Smooth muscle cell (in vitro differentiated cells): ENCODE results near the gene CAMK2G. TPM values are rescaled to one million over a fixed set of nuclear protein-coding genes. Genes with fewer than 3 reads are reported as not detected.
"Not testable (repeated sequence)": the region's sequence is repeated elsewhere in the genome, so short reads cannot be mapped to it uniquely, and the experiment has no call there.

Experiments
- DNase-seq: peaks from one replicate; lab custom pipeline; 2025; ENCODE audit not compliant: unreplicated experiment; lab: John Stamatoyannopoulos, UW
- H2AFZ ChIP-seq: fragments of 200-600 bp; sonication (generic); 2 replicates; pipeline ENCODE4 v1.6.0; 2016; ENCODE audit warnings: antibody characterized with exemption, low read depth, mild to moderate bottlenecking
- H3F3A ChIP-seq: fragments of 200-600 bp; sonication (generic); 2 replicates; pipeline ENCODE4 v1.6.0; 2017; ENCODE audit warnings: antibody characterized with exemption, low read depth
- H3K27ac ChIP-seq: fragments of 200-600 bp; sonication (generic); 2 replicates; pipeline ENCODE4 v1.5.1; 2016; ENCODE audit warnings: low read depth, mild to moderate bottlenecking
- H3K27me3 ChIP-seq: fragments of 200-600 bp; sonication (generic); 2 replicates; pipeline ENCODE4 v1.6.1; 2016; ENCODE audit warnings: low read depth, mild to moderate bottlenecking
- H3K36me3 ChIP-seq: fragments of 200-600 bp; sonication (generic); 2 replicates; pipeline ENCODE4 v1.5.1; 2016; ENCODE audit warnings: low read depth
- H3K4me1 ChIP-seq: fragments of 200-600 bp; sonication (generic); 2 replicates; pipeline ENCODE4 v1.5.1; 2016; ENCODE audit warnings: low read depth
- H3K4me2 ChIP-seq: fragments of 200-600 bp; sonication (generic); 2 replicates; pipeline ENCODE4 v1.6.0; 2016; ENCODE audit warnings: mild to moderate bottlenecking
- H3K4me3 ChIP-seq: fragments of 200-600 bp; sonication (generic); 2 replicates; pipeline ENCODE4 v1.5.1; 2016; ENCODE audit warnings: mild to moderate bottlenecking
- H3K79me2 ChIP-seq: fragments of 200-600 bp; sonication (generic); 2 replicates; pipeline ENCODE4 v1.6.0; 2016; ENCODE audit warnings: low read depth, mild to moderate bottlenecking
- H3K9ac ChIP-seq: fragments of 200-600 bp; sonication (generic); 2 replicates; pipeline ENCODE4 v1.6.0; 2016; ENCODE audit warnings: low read depth
- H3K9me3 ChIP-seq: fragments of 200-600 bp; sonication (generic); replicated peaks from 2 replicates; pipeline ENCODE4 v1.5.1; 2016; ENCODE audit warnings: low read depth
- H4K20me1 ChIP-seq: fragments of 200-600 bp; sonication (generic); 2 replicates; pipeline ENCODE4 v1.6.0; 2016; ENCODE audit warnings: low read depth
- WGBS: methylation state at CpG from one replicate; pipeline ENCODE4 v1.1.7; 2016; ENCODE audit warnings: low lambda C conversion rate; 5-methylcytosine and 5-hydroxymethylcytosine counted together
- polyA plus RNA-seq: library from polyadenylated mRNA; unstranded; fragments of >200 nt; fragmentation: Nextera tagmentation; extraction: Ambion mirVana; gene quantifications from 2 replicates; pipeline ENCODE4 v1.2.1, GENCODE V29; 2016
- total RNA-seq: library from RNA; depleted of rRNA; stranded (reverse); fragments of >200 nt; gene quantifications from 2 replicates; pipeline ENCODE4 v1.2.3, GENCODE V29; 2014
- TF ChIP-seq, protein P1 (sequence below): fragments of 200-600 bp; sonication (generic); IDR thresholded peaks from 2 replicates; pipeline ENCODE4 v1.5.1; 2017; ENCODE audit warnings: borderline replicate concordance, mild to moderate bottlenecking, antibody characterized with exemption; ENCODE audit not compliant: insufficient read depth, poor library complexity, severe bottlenecking

CAMK2G gene
- total and polyA plus RNA-seq, 2 experiments from 2014 or later, result 2.2 to 10.8 TPM

GRCh38 chr10:73899423-73899822 is 25.1 kb upstream of the CAMK2G start:
- H3K36me3 ChIP-seq, result no peaks in the 10 kb centered on the region
- DNase-seq, result no peak
- H2AFZ ChIP-seq, result no peak overlapping the region
- no peak overlapping the region for H3K4me3 ChIP-seq
- no peaks in the 10 kb centered on the region for H4K20me1 ChIP-seq
- peaks cover 7% of the 10 kb centered on the region for H3F3A ChIP-seq
- H3K27me3 ChIP-seq, result no peaks in the 10 kb centered on the region
- TF ChIP-seq, protein P1, sequence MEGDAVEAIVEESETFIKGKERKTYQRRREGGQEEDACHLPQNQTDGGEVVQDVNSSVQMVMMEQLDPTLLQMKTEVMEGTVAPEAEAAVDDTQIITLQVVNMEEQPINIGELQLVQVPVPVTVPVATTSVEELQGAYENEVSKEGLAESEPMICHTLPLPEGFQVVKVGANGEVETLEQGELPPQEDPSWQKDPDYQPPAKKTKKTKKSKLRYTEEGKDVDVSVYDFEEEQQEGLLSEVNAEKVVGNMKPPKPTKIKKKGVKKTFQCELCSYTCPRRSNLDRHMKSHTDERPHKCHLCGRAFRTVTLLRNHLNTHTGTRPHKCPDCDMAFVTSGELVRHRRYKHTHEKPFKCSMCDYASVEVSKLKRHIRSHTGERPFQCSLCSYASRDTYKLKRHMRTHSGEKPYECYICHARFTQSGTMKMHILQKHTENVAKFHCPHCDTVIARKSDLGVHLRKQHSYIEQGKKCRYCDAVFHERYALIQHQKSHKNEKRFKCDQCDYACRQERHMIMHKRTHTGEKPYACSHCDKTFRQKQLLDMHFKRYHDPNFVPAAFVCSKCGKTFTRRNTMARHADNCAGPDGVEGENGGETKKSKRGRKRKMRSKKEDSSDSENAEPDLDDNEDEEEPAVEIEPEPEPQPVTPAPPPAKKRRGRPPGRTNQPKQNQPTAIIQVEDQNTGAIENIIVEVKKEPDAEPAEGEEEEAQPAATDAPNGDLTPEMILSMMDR, result no peak
- peaks cover 6% of the 10 kb centered on the region for H3K4me1 ChIP-seq
- peak overlapping the region; percentile 64 for H3K4me2 ChIP-seq
- 36% methylated on average over 4 of the region's 4 CpGs for WGBS
- no peaks in the 10 kb centered on the region for H3K9me3 ChIP-seq
- peak overlapping the region; percentile 54 for H3K9ac ChIP-seq
- peak overlapping the region; percentile 89 for H3K27ac ChIP-seq
- no peaks in the 10 kb centered on the region for H3K79me2 ChIP-seq

DNA sequence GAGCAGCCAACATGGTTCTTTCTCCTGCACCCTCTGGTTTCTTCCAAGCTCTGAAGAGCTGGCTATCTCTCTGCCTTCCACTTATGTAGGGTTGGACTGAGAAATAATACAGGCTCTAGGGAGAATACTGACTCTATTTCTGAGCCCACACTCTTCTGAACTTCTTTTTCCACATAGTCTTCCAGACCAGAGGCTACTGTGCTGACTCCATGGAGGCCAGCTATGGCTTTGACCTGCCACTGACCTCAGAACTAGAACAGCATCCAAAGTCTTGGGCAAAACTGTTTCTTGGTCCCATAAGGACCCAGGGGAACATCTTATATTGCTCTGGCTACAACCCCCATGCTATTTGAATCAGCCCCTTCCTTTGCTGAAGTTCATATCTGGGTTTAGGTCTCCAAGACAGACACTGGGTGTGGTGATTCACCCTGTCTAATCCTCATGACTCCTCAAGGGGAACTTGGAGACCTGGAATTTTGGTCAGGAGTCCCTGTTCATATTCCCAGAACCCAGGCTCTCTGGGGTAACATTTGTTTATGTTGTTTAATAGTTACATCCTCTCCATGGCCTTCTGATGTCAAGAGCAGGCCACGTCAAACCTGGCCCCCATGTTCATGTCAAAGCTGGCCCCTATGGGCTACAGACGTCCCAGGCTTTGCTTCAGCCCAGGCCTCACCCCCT is 24.5 kb upstream of the CAMK2G start:
- WGBS, result 57% methylated on average over 2 of the region's 2 CpGs
- no peak overlapping the region for H2AFZ ChIP-seq
- no peak for DNase-seq
- H3K4me2 ChIP-seq, result peak overlapping the region; percentile 64
- H3K79me2 ChIP-seq, result no peaks in the 10 kb centered on the region
- no peaks in the 10 kb centered on the region for H3K36me3 ChIP-seq
- no peaks in the 10 kb centered on the region for H3K9me3 ChIP-seq
- TF ChIP-seq, protein P1, result no peak
- no peaks in the 10 kb centered on the region for H4K20me1 ChIP-seq
- peaks cover 6% of the 10 kb centered on the region for H3K4me1 ChIP-seq
- peak overlapping the region; percentile 54 for H3K9ac ChIP-seq
- H3K27me3 ChIP-seq, result no peaks in the 10 kb centered on the region
- peaks cover 12% of the 10 kb centered on the region for H3F3A ChIP-seq
- peak overlapping the region; percentile 89 for H3K27ac ChIP-seq
- H3K4me3 ChIP-seq, result no peak overlapping the region

DNA sequence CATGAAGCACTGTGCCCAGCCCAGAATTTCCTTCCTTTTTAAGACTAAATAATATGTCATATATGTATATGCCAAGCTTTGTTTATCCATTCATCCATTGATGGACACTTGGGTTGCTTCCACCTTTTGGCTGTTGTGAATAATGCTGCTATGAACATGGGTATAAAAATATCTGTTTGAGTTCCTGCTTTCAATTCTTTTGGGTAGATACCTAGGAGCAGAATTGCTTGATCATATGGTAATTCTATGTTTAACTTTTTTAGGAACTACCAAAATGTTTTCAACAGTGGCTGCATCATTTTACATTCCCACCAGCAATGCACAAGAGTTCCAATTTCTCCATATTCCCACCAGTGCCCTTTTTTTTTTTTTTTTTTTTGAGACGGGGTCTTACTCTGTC is 23.3 kb upstream of the CAMK2G start:
- peaks cover 9% of the 10 kb centered on the region for H3K4me1 ChIP-seq
- H3F3A ChIP-seq, result peaks cover 15% of the 10 kb centered on the region
- DNase-seq, result no peak
- no peaks in the 10 kb centered on the region for H3K36me3 ChIP-seq
- H3K27me3 ChIP-seq, result no peaks in the 10 kb centered on the region
- H3K4me3 ChIP-seq, result no peak overlapping the region
- no peak overlapping the region for H2AFZ ChIP-seq
- no peak overlapping the region for H3K9ac ChIP-seq
- no peak overlapping the region for H3K4me2 ChIP-seq
- no peaks in the 10 kb centered on the region for H3K9me3 ChIP-seq
- no peak overlapping the region for H3K27ac ChIP-seq
- TF ChIP-seq, protein P1, result no peak
- no peaks in the 10 kb centered on the region for H4K20me1 ChIP-seq
- no peaks in the 10 kb centered on the region for H3K79me2 ChIP-seq
- WGBS, result 83% methylated on average over 1 of the region's 1 CpG

DNA sequence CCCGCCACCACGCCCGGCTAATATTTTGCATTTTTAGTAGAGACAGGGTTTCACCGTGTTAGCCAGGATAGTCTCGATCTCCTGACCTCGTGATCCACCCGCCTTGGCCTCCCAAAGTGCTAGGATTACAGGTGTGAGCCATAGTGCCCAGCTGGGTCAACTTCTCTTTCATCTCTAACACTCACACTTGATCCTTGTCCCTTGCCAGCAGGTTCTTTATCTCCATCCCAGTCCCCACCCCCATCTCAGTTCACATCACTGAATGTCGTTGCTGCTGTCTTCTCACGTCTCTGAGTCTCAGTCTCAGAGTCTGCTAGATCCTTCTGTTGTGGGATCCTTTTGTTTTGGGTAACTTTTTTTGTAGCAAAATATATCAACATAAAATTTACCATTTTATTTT is 21.0 kb upstream of the CAMK2G start:
- DNase-seq, result not testable (repeated sequence)

More for the DNA sequence above, 21.0 kb upstream of the CAMK2G start:
- WGBS, result 96% methylated on average over 9 of the region's 9 CpGs
- H3K9ac ChIP-seq, H3K9me3 ChIP-seq, H3K27ac ChIP-seq, H3K4me1 ChIP-seq, H3K79me2 ChIP-seq, H3K36me3 ChIP-seq, H4K20me1 ChIP-seq, H3K27me3 ChIP-seq, H3K4me2 ChIP-seq, H3K4me3 ChIP-seq, H2AFZ ChIP-seq: not testable (repeated sequence)
- peaks cover 15% of the 10 kb centered on the region for H3F3A ChIP-seq
